ENCODE data around the gene TMPRSS3. TPM values are rescaled to one million over a fixed set of nuclear protein-coding genes. Genes with fewer than 3 reads are reported as not detected.
A peak's percentile ranks its signal among the peaks of the same experiment; 100 is the strongest.

Gene TMPRSS3
- total and polyA plus RNA-seq, 7 experiments from 2014 or later = 0.11 to 7.6 (median 1.5) TPM

- Histone ChIP-seq H3K27me3 (ENCODE audit: control insufficient read depth in 2 of 2, insufficient read depth in 2 of 2, low read length in 2 of 2) (no peaks in the 10 kb centered on the region), H3K27ac (ENCODE audit: low read depth, low read length) (no peak overlapping the region), H3K4me1 (ENCODE audit: control insufficient read depth in 2 of 2, insufficient read depth in 2 of 2, low read length in 2 of 2) (no peaks in the 10 kb centered on the region), H3K4me3 (ENCODE audit: low read length) (no peak overlapping the region), H3K9me3 (ENCODE audit: control insufficient read depth in 2 of 3, low read length in 3 of 3) (peaks cover 0 to 4% (median 0%) of the 10 kb centered on the region in 3 experiments), H3K36me3 (ENCODE audit: control insufficient read depth in 2 of 3, insufficient read depth in 3 of 3, low read length in 3 of 3) (no peaks in the 10 kb centered on the region)
- Mint-ChIP-seq H3K4me3 (no peak overlapping the region), H3K4me1 (peaks cover under 1 to 18% (median 4%) of the 10 kb centered on the region in 7 donors), H3K27me3 (peaks cover 0 to 4% (median 0%) of the 10 kb centered on the region in 5 donors), H3K27ac (no peak overlapping the region), H3K36me3 (peaks cover 0 to 4% (median under 1%) of the 10 kb centered on the region in 5 donors), H3K9me3 (peaks cover 0 to 2% (median under 1%) of the 10 kb centered on the region in 11 donors)
- CTCF ChIA-PET = no interaction called here
- no peak for DNase-seq
- no peak for ATAC-seq
- POLR2A ChIA-PET = no interaction called here
- intact Hi-C loops (cut with micrococcal nuclease) = no loop called here
These were observed 19.4 kb downstream of the TMPRSS3 start for GRCh38 chr21:42376338-42376982.

DNA sequence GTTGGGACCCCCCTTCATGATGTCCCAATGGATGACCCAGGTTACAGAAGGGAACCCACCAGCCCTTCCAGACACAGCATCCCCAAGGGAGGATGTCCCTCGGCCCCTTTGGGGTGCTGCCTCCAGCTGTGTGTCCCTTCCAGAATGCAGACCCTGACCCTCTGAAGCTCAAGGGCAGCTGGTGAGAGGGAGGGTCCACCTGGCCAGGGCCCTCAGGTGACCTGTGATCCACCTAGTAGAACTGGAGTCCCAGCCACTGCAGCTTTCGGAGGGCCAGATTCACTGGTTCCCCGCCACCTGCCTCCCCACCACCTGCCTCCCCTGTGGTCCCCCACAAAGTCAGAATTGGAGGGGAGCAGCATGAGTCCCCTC, 19.9 kb downstream of the TMPRSS3 start:
- intact Hi-C loops (cut with micrococcal nuclease) = no loop called here
- no peak for DNase-seq

GRCh38 chr21:42375506-42375905, 20.3 kb downstream of the TMPRSS3 start:
- Histone ChIP-seq H3K27me3 (ENCODE audit: control insufficient read depth in 2 of 2, insufficient read depth in 2 of 2, low read length in 2 of 2) (no peaks in the 10 kb centered on the region), H3K36me3 (ENCODE audit: control insufficient read depth in 2 of 3, insufficient read depth in 3 of 3, low read length in 3 of 3) (no peaks in the 10 kb centered on the region), H3K9me3 (ENCODE audit: control insufficient read depth in 2 of 3, low read length in 3 of 3) (no peaks in the 10 kb centered on the region), H3K27ac (ENCODE audit: low read depth, low read length) (no peak overlapping the region), H3K4me1 (ENCODE audit: control insufficient read depth in 2 of 2, insufficient read depth in 2 of 2, low read length in 2 of 2) (no peaks in the 10 kb centered on the region), H3K4me3 (ENCODE audit: low read length) (no peak overlapping the region)
- ChIA-PET POLR2A (interaction anchor here (0.6 kb wide), 1 partner anchor 35 kb away, joined by 3 read pairs; no protein-coding TSS in a partner anchor), CTCF (no interaction called here)
- DNase-seq (no peak), ATAC-seq (no peak)
- intact Hi-C loops (cut with micrococcal nuclease) = no loop called here
- Mint-ChIP-seq H3K27ac (no peak overlapping the region), H3K9me3 (no peaks in the 10 kb centered on the region), H3K27me3 (peaks cover 0 to 4% (median 0%) of the 10 kb centered on the region in 5 donors), H3K36me3 (peaks cover 0 to 3% (median 0%) of the 10 kb centered on the region in 5 donors), H3K4me3 (peak overlapping the region in 1 of 10 donors; percentile 51), H3K4me1 (peaks cover 0 to 19% (median 4%) of the 10 kb centered on the region in 7 donors)

More for the DNA sequence above, 19.9 kb downstream of the TMPRSS3 start:
- Mint-ChIP-seq H3K36me3 (peaks cover 0 to 3% (median 0%) of the 10 kb centered on the region in 5 donors), H3K27me3 (peaks cover 0 to 4% (median 0%) of the 10 kb centered on the region in 5 donors), H3K4me1 (peaks cover 0 to 17% (median 4%) of the 10 kb centered on the region in 7 donors), H3K27ac (no peak overlapping the region), H3K9me3 (no peaks in the 10 kb centered on the region), H3K4me3 (no peak overlapping the region)
- ATAC-seq = no peak
- Histone ChIP-seq H3K9me3 (ENCODE audit: control insufficient read depth in 2 of 3, low read length in 3 of 3) (no peaks in the 10 kb centered on the region), H3K27ac (ENCODE audit: low read depth, low read length) (no peak overlapping the region), H3K36me3 (ENCODE audit: control insufficient read depth in 2 of 3, insufficient read depth in 3 of 3, low read length in 3 of 3) (no peaks in the 10 kb centered on the region), H3K4me1 (ENCODE audit: control insufficient read depth in 2 of 2, insufficient read depth in 2 of 2, low read length in 2 of 2) (no peaks in the 10 kb centered on the region), H3K27me3 (ENCODE audit: control insufficient read depth in 2 of 2, insufficient read depth in 2 of 2, low read length in 2 of 2) (no peaks in the 10 kb centered on the region), H3K4me3 (ENCODE audit: low read length) (no peak overlapping the region)
- CTCF ChIA-PET = no interaction called here
- POLR2A ChIA-PET = interaction anchor here (0.6 kb wide), 1 partner anchor 35 kb away, joined by 3 read pairs; no protein-coding TSS in a partner anchor

DNA sequence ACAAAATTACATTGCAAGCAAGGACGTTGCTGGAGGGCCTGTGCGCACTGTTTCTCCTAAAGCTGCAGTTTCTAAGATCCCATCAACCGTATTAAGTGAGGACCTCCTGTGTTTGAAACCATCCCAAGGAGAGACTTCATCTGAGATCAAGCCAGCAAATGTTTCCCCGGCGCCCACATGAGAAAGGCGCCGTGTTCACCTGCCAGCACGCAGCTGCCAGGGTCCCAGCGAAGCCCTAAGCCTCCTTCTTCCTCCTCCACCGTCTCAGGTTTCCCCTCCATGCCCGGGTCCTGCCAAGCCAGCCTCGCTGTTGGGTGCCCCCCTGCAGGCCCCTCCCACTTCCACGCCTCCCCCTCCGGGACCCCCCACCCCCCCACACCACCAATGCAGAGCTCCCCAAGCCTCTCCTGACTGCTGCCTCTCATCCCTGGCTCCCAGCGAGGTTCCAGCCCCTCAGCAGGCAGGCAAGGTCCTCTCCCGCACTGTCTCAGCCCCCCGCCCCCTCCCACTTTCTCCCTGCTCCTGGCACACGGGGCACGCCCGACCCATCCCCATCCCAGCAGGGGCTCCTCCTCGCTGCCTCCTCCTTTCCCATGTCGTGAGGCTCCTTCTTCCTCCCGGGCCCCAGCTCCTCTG, 20.9 kb downstream of the TMPRSS3 start:
- peak overlapping the region in 2 of 10 donors; percentile 29 to 51 for H3K4me3 Mint-ChIP-seq
- intact Hi-C loops (cut with micrococcal nuclease) = no loop called here
- ATAC-seq (no peak), DNase-seq (no peak)
- peak overlapping the region in 1 of 9 donors; percentile 49 for H3K27ac Mint-ChIP-seq
- Histone ChIP-seq H3K27ac (ENCODE audit: low read depth, low read length) (no peak overlapping the region), H3K9me3 (ENCODE audit: control insufficient read depth in 2 of 3, low read length in 3 of 3) (no peaks in the 10 kb centered on the region), H3K4me3 (ENCODE audit: low read length) (no peak overlapping the region), H3K36me3 (ENCODE audit: control insufficient read depth in 2 of 3, insufficient read depth in 3 of 3, low read length in 3 of 3) (no peaks in the 10 kb centered on the region), H3K27me3 (ENCODE audit: control insufficient read depth in 2 of 2, insufficient read depth in 2 of 2, low read length in 2 of 2) (no peaks in the 10 kb centered on the region), H3K4me1 (ENCODE audit: control insufficient read depth in 2 of 2, insufficient read depth in 2 of 2, low read length in 2 of 2) (no peaks in the 10 kb centered on the region)
- peaks cover 0 to 4% (median 0%) of the 10 kb centered on the region in 5 donors for H3K27me3 Mint-ChIP-seq
- H3K36me3 Mint-ChIP-seq = peaks cover 0 to 3% (median 0%) of the 10 kb centered on the region in 5 donors
- peaks cover 0 to 19% (median 4%) of the 10 kb centered on the region in 7 donors for H3K4me1 Mint-ChIP-seq
- ChIA-PET POLR2A (no interaction called here), CTCF (no interaction called here)
- H3K9me3 Mint-ChIP-seq = no peaks in the 10 kb centered on the region

- intact Hi-C loops (cut with micrococcal nuclease) = no loop called here
These were observed 21.4 kb downstream of the TMPRSS3 start for GRCh38 chr21:42374457-42374856.

GRCh38 chr21:42373908-42374455, 21.9 kb downstream of the TMPRSS3 start:
- CTCF ChIA-PET = no interaction called here
- no peak overlapping the region for H3K4me3 ChIP-seq (ENCODE audit: low read length)
- no peaks in the 10 kb centered on the region for H3K36me3 ChIP-seq (ENCODE audit: control insufficient read depth in 2 of 3, insufficient read depth in 3 of 3, low read length in 3 of 3)
- Mint-ChIP-seq H3K27me3 (peaks cover 0 to 4% (median 0%) of the 10 kb centered on the region in 5 donors), H3K4me1 (peaks cover 0 to 22% (median 5%) of the 10 kb centered on the region in 7 donors), H3K9me3 (no peaks in the 10 kb centered on the region), H3K36me3 (peaks cover 0 to 3% (median 0%) of the 10 kb centered on the region in 5 donors), H3K4me3 (peak overlapping the region in 1 of 10 donors; percentile 11), H3K27ac (peak overlapping the region in 2 of 9 donors; percentile 61 to 82)
- H3K4me1 ChIP-seq (ENCODE audit: control insufficient read depth in 2 of 2, insufficient read depth in 2 of 2, low read length in 2 of 2) = no peaks in the 10 kb centered on the region
- no peaks in the 10 kb centered on the region for H3K9me3 ChIP-seq (ENCODE audit: control insufficient read depth in 2 of 3, low read length in 3 of 3)
- DNase-seq = no peak
- H3K27ac ChIP-seq (ENCODE audit: low read depth, low read length) = no peak overlapping the region
- POLR2A ChIA-PET = no interaction called here
- no peaks in the 10 kb centered on the region for H3K27me3 ChIP-seq (ENCODE audit: control insufficient read depth in 2 of 2, insufficient read depth in 2 of 2, low read length in 2 of 2)
- intact Hi-C loops (cut with micrococcal nuclease) = no loop called here
- ATAC-seq = no peak

More at GRCh38 chr21:42374457-42374856, 21.4 kb downstream of the TMPRSS3 start:
- Histone ChIP-seq H3K27me3 (ENCODE audit: control insufficient read depth in 2 of 2, insufficient read depth in 2 of 2, low read length in 2 of 2) (no peaks in the 10 kb centered on the region), H3K4me3 (ENCODE audit: low read length) (no peak overlapping the region), H3K9me3 (ENCODE audit: control insufficient read depth in 2 of 3, low read length in 3 of 3) (no peaks in the 10 kb centered on the region), H3K36me3 (ENCODE audit: control insufficient read depth in 2 of 3, insufficient read depth in 3 of 3, low read length in 3 of 3) (no peaks in the 10 kb centered on the region), H3K4me1 (ENCODE audit: control insufficient read depth in 2 of 2, insufficient read depth in 2 of 2, low read length in 2 of 2) (no peaks in the 10 kb centered on the region), H3K27ac (ENCODE audit: low read depth, low read length) (no peak overlapping the region)
- peak overlapping the region in 2 of 9 donors; percentile 61 to 82 for H3K27ac Mint-ChIP-seq
- POLR2A ChIA-PET = no interaction called here
- peaks cover 0 to 4% (median 0%) of the 10 kb centered on the region in 5 donors for H3K27me3 Mint-ChIP-seq
- peak overlapping the region in 1 of 10 donors; percentile 11 for H3K4me3 Mint-ChIP-seq
- H3K9me3 Mint-ChIP-seq = no peaks in the 10 kb centered on the region
- CTCF ChIA-PET = no interaction called here
- H3K4me1 Mint-ChIP-seq = peaks cover 0 to 19% (median 4%) of the 10 kb centered on the region in 7 donors
- ATAC-seq = no peak
- no peak for DNase-seq
- H3K36me3 Mint-ChIP-seq = peaks cover 0 to 3% (median 0%) of the 10 kb centered on the region in 5 donors

Data from naive thymus-derived CD4-positive, alpha-beta T cell (primary cell).